CD14-positive monocyte (primary cell): ENCODE measurements around the gene PRPF38B. TPM values are rescaled to one million over a fixed set of nuclear protein-coding genes. Genes with fewer than 3 reads are reported as not detected.
A peak's percentile ranks its signal among the peaks of the same experiment; 100 is the strongest.

Experiments
- DNase-seq, 3 donors: peaks; one replicate each; pipeline ENCODE4 v3.0.0-alpha.2; 2011 to 2022
- H2AFZ ChIP-seq: 2 replicates; pipeline ENCODE4 v1.6.0; 2012; ENCODE audit warnings: mild to moderate bottlenecking, low read depth, low read length, inconsistent platforms; ENCODE audit not compliant: insufficient read depth, poor library complexity, severe bottlenecking
- H3K27ac ChIP-seq, 2 donors: 1 replicate in 1 of 2; 2 replicates in 1 of 2; pipeline ENCODE4 v1.5.1; 2012 to 2013; ENCODE audit warnings: low read length in 2 of 2, control low read depth in 1 of 2, inconsistent platforms in 1 of 2, low read depth in 1 of 2, mild to moderate bottlenecking in 1 of 2
- H3K27me3 ChIP-seq, 2 donors: one replicate each; pipeline versions ENCODE4 v1.6.0 to v1.6.1; 2011 to 2013; ENCODE audit warnings: low read length in 2 of 2; ENCODE audit not compliant: control insufficient read depth in 2 of 2, insufficient read depth in 2 of 2
- H3K36me3 ChIP-seq, 2 donors: replicated peaks in 1 of 2; 1 replicate in 1 of 2; 2 replicates in 1 of 2; pipeline versions ENCODE4 v1.5.1 to v1.6.1; 2012 to 2013; ENCODE audit warnings: low read length in 2 of 2, control low read depth in 1 of 2, inconsistent platforms in 1 of 2, mild to moderate bottlenecking in 1 of 2; ENCODE audit not compliant: insufficient read depth in 2 of 2, control insufficient read depth in 1 of 2
- H3K4me1 ChIP-seq, 2 donors: 1 replicate in 1 of 2; 2 replicates in 1 of 2; pipeline versions ENCODE4 v1.5.1 to v1.6.1; 2012 to 2013; ENCODE audit warnings: low read length in 2 of 2, control low read depth in 1 of 2, inconsistent platforms in 1 of 2, mild to moderate bottlenecking in 1 of 2, moderate library complexity in 1 of 2; ENCODE audit not compliant: insufficient read depth in 2 of 2, control insufficient read depth in 1 of 2
- H3K4me2 ChIP-seq: replicated peaks from 2 replicates; pipeline ENCODE3; 2012; ENCODE audit warnings: low read length, moderate library complexity, mild to moderate bottlenecking; ENCODE audit not compliant: poor library complexity, severe bottlenecking; ENCODE audit errors: extremely low read depth
- H3K4me3 ChIP-seq, 3 experiments: fragments of 200-600 bp in 1 of 3; sonication (generic) in 1 of 3; replicated peaks in 1 of 3; 1 replicate in 2 of 3; 2 replicates in 1 of 3; pipeline ENCODE4 v1.5.1; 2011 to 2013; ENCODE audit warnings: low read length in 3 of 3, mild to moderate bottlenecking in 3 of 3, control low read depth in 2 of 3, low read depth in 2 of 3, inconsistent platforms in 1 of 3, moderate library complexity in 1 of 3
- H3K79me2 ChIP-seq: 2 replicates; pipeline ENCODE4 v1.6.0; 2012; ENCODE audit warnings: mild to moderate bottlenecking, control low read depth, inconsistent platforms, low read length, moderate library complexity; ENCODE audit not compliant: insufficient read depth
- H3K9ac ChIP-seq: 2 replicates; pipeline ENCODE4 v1.6.0; 2017; ENCODE audit warnings: low read length, mild to moderate bottlenecking; ENCODE audit not compliant: insufficient read depth, poor library complexity, severe bottlenecking
- H3K9me3 ChIP-seq, 2 donors: replicated peaks in 1 of 2; 1 replicate in 1 of 2; 2 replicates in 1 of 2; pipeline versions ENCODE4 v1.5.1 to v1.6.1; 2012 to 2013; ENCODE audit warnings: low read length in 2 of 2, control low read depth in 1 of 2; ENCODE audit not compliant: control insufficient read depth in 1 of 2, insufficient read depth in 1 of 2
- H4K20me1 ChIP-seq: 2 replicates; pipeline ENCODE4 v1.6.0; 2012; ENCODE audit warnings: mild to moderate bottlenecking, low read length, control low read depth, moderate library complexity; ENCODE audit not compliant: insufficient read depth
- H3K27ac Mint-ChIP-seq, 7 donors: one replicate each; pipeline ENCODE4 v1.8.0; 2020; ENCODE audit warnings: mild to moderate bottlenecking in 7 of 7, mixed read lengths in 7 of 7, moderate library complexity in 6 of 7, inconsistent platforms in 2 of 7
- H3K27me3 Mint-ChIP-seq, 3 donors: one replicate each; pipeline ENCODE4 v1.8.0; 2021 to 2022; ENCODE audit warnings: low read depth in 3 of 3, mild to moderate bottlenecking in 3 of 3, mixed read lengths in 3 of 3, moderate library complexity in 3 of 3, inconsistent platforms in 1 of 3
- H3K36me3 Mint-ChIP-seq, 2 donors: one replicate each; pipeline ENCODE4 v1.8.0; 2020; ENCODE audit warnings: mixed read lengths in 2 of 2, inconsistent platforms in 1 of 2, mild to moderate bottlenecking in 1 of 2
- H3K4me1 Mint-ChIP-seq: one replicate; pipeline ENCODE4 v1.8.0; 2020; ENCODE audit warnings: mild to moderate bottlenecking, mixed read lengths
- H3K4me3 Mint-ChIP-seq, 2 donors: one replicate each; pipeline ENCODE4 v1.8.0; 2020; ENCODE audit warnings: mild to moderate bottlenecking in 2 of 2, mixed read lengths in 2 of 2, moderate library complexity in 1 of 2
- H3K9me3 Mint-ChIP-seq, 7 donors: one replicate each; pipeline ENCODE4 v1.8.0; 2020 to 2022; ENCODE audit warnings: mixed read lengths in 7 of 7, mild to moderate bottlenecking in 6 of 7, moderate library complexity in 6 of 7, inconsistent platforms in 2 of 7
- CTCF ChIP-seq: fragments of 200-600 bp; IDR thresholded peaks from one replicate; pipeline ENCODE4 v1.8.0; 2022; ENCODE audit warnings: antibody characterized with exemption, mild to moderate bottlenecking
- WGBS: methylation state at CpG from one replicate; pipeline ENCODE4 v1.1.5; 2013; ENCODE audit warnings: missing lambda C conversion rate; ENCODE audit not compliant: insufficient coverage; 5-methylcytosine and 5-hydroxymethylcytosine counted together
- intact Hi-C, 2 donors: fragments of 100-400 bp; cut with micrococcal nuclease; formaldehyde crosslinking; loops; one replicate each; pipeline versions ENCODE4 v1.15.0 to v1.15.1; 2023
- polyA plus RNA-seq, 3 donors: library from polyadenylated mRNA; depleted of rRNA in 1 of 3; unstranded in 2 of 3; stranded (reverse) in 1 of 3; fragments of 300-500 nt in 2 of 3; fragments of >200 nt in 1 of 3; fragmentation: Illumina TruSeq in 2 of 3; gene quantifications; 1 replicate in 2 of 3; 2 replicates in 1 of 3; pipeline ENCODE4 v1.2.3, GENCODE V29; 2012 to 2021

The PRPF38B gene
- polyA plus RNA-seq, 3 donors = 4.9 to 29.9 (median 8.3) TPM

- H3K9ac ChIP-seq = no peak overlapping the region
- Mint-ChIP-seq H3K4me3 (no peak overlapping the region), H3K36me3 (peaks cover 16 to 20% of the 10 kb centered on the region in 2 donors), H3K27ac (no peak overlapping the region), H3K4me1 (peaks cover 42% of the 10 kb centered on the region), H3K27me3 (no peaks in the 10 kb centered on the region), H3K9me3 (no peaks in the 10 kb centered on the region)
- DNase-seq = no peak
- no peaks in the 10 kb centered on the region for H4K20me1 ChIP-seq
- peaks cover 7% of the 10 kb centered on the region for H3K79me2 ChIP-seq
- no peak overlapping the region for H3K4me2 ChIP-seq
- no peak overlapping the region for H3K27ac ChIP-seq
- intact Hi-C loops = no loop called here
- peaks cover 2 to 12% of the 10 kb centered on the region in 2 donors for H3K36me3 ChIP-seq
- no CpG with 5 or more reads among the region's 5 CpGs for WGBS
- H3K27me3 ChIP-seq = no peaks in the 10 kb centered on the region
- no peak for TF ChIP-seq CTCF
- no peaks in the 10 kb centered on the region for H3K9me3 ChIP-seq
- H2AFZ ChIP-seq = no peak overlapping the region
- H3K4me1 ChIP-seq = peaks cover 14 to 21% of the 10 kb centered on the region in 2 donors
- no peak overlapping the region for H3K4me3 ChIP-seq
Observed at GRCh38 chr1:108657356-108658080, 34.6 kb upstream of the PRPF38B start.

- Histone ChIP-seq H3K79me2 (peaks cover 7% of the 10 kb centered on the region), H3K4me2 (peak within 1 kb of the TSS; percentile 72), H3K27me3 (no peaks in the 10 kb centered on the region), H3K4me3 (peak within 1 kb of the TSS; percentile 52 to 70 (median 54)), H2AFZ (peak within 1 kb of the TSS; percentile 93), H3K4me1 (peaks cover 20 to 25% of the 10 kb centered on the region in 2 donors), H3K9ac (peak within 1 kb of the TSS; percentile 91), H3K36me3 (peaks cover 1 to 9% of the 10 kb centered on the region in 2 donors), H4K20me1 (no peaks in the 10 kb centered on the region), H3K27ac (peak within 1 kb of the TSS; percentile 93 to 97), H3K9me3 (no peaks in the 10 kb centered on the region)
- peak; percentile 62 to 76 (median 64) for DNase-seq
- Mint-ChIP-seq H3K27ac (peak within 1 kb of the TSS; percentile 88 to 96 (median 94)), H3K27me3 (no peaks in the 10 kb centered on the region), H3K9me3 (no peaks in the 10 kb centered on the region), H3K4me1 (peaks cover 38% of the 10 kb centered on the region), H3K4me3 (peak within 1 kb of the TSS; percentile 84 to 92), H3K36me3 (peaks cover 3 to 8% of the 10 kb centered on the region in 2 donors)
- no peak for TF ChIP-seq CTCF
- intact Hi-C loops = no loop called here
- under 1% methylated on average over 74 of the region's 81 CpGs for WGBS
Observed at GRCh38 chr1:108661030-108661609, 31.0 kb upstream of the PRPF38B start, which contains the start of gene HENMT1. HENMT1 (minus strand) TSS chr1:108661093; CDS start chr1:108659884, 1,209 bp downstream.
